HEK293 (cell line): ENCODE results near the gene TTLL10.

ENCODE experiments used
- WT1 ChIP-seq: fragments of 450-650 bp; formaldehyde crosslinking; IDR thresholded peaks from 2 replicates; pipeline ENCODE4 v1.5.1; 2016; ENCODE audit warnings: missing biosample characterization, missing genetic modification characterization
- ZFP3 ChIP-seq: fragments of 450-650 bp; formaldehyde crosslinking; IDR thresholded peaks from 2 replicates; pipeline ENCODE4 v1.5.1; 2016; ENCODE audit warnings: low read depth, missing biosample characterization, missing genetic modification characterization
- ZNF214 ChIP-seq: fragments of 450-650 bp; formaldehyde crosslinking; IDR thresholded peaks from 2 replicates; pipeline ENCODE4 v1.5.1; 2017; ENCODE audit warnings: missing biosample characterization, mild to moderate bottlenecking, missing genetic modification characterization, borderline replicate concordance
- ZNF311 ChIP-seq: fragments of 450-650 bp; formaldehyde crosslinking; IDR thresholded peaks from 2 replicates; pipeline ENCODE4 v1.5.1; 2017; ENCODE audit warnings: missing biosample characterization, missing genetic modification characterization, borderline replicate concordance
- ZNF341 ChIP-seq: fragments of 450-650 bp; formaldehyde crosslinking; IDR thresholded peaks from 2 replicates; pipeline ENCODE4; 2016; ENCODE audit warnings: low read depth, missing biosample characterization, missing genetic modification characterization
- ZNF394 ChIP-seq: fragments of 450-650 bp; formaldehyde crosslinking; IDR thresholded peaks from 2 replicates; pipeline ENCODE4 v1.5.1; 2016; ENCODE audit warnings: missing biosample characterization, missing genetic modification characterization, mild to moderate bottlenecking, moderate library complexity, borderline replicate concordance
- TF ChIP-seq, protein P1 (sequence below): fragments of 450-650 bp; formaldehyde crosslinking; IDR thresholded peaks from 2 replicates; pipeline ENCODE4 v1.5.1; 2016; ENCODE audit warnings: missing biosample characterization, missing genetic modification characterization
- TF ChIP-seq, protein P2 (sequence below): fragments of 450-650 bp; formaldehyde crosslinking; conservative IDR thresholded peaks from 2 replicates; pipeline ENCODE4 v1.5.1; 2016; ENCODE audit warnings: low read depth, missing biosample characterization, missing genetic modification characterization
- TF ChIP-seq, protein P3 (sequence below): fragments of 450-650 bp; IDR thresholded peaks from 2 replicates; pipeline ENCODE4 v1.5.1; 2018; ENCODE audit warnings: missing biosample characterization, missing genetic modification characterization
- TF ChIP-seq, protein P4 (sequence below): fragments of 450-650 bp; formaldehyde crosslinking; optimal IDR thresholded peaks from 2 replicates; pipeline ENCODE3; 2016; ENCODE audit warnings: missing biosample characterization, mild to moderate bottlenecking, missing genetic modification characterization
- TF ChIP-seq, protein P5 (sequence below): fragments of 450-650 bp; formaldehyde crosslinking; IDR thresholded peaks from 2 replicates; pipeline ENCODE4 v1.5.1; 2017; ENCODE audit warnings: missing biosample characterization, missing genetic modification characterization
- TF ChIP-seq, protein P6 (sequence below): fragments of 450-650 bp; formaldehyde crosslinking; IDR thresholded peaks from 2 replicates; pipeline ENCODE4 v1.5.1; 2016; ENCODE audit warnings: missing biosample characterization, missing genetic modification characterization
- TF ChIP-seq, protein P7 (sequence below): fragments of 450-650 bp; formaldehyde crosslinking; IDR thresholded peaks from 2 replicates; pipeline ENCODE4 v1.5.1; 2017; ENCODE audit warnings: missing biosample characterization, mild to moderate bottlenecking, missing genetic modification characterization, moderate library complexity

GRCh38 chr1:1155258-1155657 lies 18.4 kb upstream of the TTLL10 start:
- TF ChIP-seq, protein P1, sequence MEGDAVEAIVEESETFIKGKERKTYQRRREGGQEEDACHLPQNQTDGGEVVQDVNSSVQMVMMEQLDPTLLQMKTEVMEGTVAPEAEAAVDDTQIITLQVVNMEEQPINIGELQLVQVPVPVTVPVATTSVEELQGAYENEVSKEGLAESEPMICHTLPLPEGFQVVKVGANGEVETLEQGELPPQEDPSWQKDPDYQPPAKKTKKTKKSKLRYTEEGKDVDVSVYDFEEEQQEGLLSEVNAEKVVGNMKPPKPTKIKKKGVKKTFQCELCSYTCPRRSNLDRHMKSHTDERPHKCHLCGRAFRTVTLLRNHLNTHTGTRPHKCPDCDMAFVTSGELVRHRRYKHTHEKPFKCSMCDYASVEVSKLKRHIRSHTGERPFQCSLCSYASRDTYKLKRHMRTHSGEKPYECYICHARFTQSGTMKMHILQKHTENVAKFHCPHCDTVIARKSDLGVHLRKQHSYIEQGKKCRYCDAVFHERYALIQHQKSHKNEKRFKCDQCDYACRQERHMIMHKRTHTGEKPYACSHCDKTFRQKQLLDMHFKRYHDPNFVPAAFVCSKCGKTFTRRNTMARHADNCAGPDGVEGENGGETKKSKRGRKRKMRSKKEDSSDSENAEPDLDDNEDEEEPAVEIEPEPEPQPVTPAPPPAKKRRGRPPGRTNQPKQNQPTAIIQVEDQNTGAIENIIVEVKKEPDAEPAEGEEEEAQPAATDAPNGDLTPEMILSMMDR, result no peak
- TF ChIP-seq WT1 (tag by site-specific recombination) (no peak), ZFP3 (tag by site-specific recombination) (no peak), ZNF311 (tag by site-specific recombination) (no peak), ZNF394 (no peak), ZNF341 (no peak), ZNF214 (tag by site-specific recombination) (no peak)
- TF ChIP-seq, protein P2, sequence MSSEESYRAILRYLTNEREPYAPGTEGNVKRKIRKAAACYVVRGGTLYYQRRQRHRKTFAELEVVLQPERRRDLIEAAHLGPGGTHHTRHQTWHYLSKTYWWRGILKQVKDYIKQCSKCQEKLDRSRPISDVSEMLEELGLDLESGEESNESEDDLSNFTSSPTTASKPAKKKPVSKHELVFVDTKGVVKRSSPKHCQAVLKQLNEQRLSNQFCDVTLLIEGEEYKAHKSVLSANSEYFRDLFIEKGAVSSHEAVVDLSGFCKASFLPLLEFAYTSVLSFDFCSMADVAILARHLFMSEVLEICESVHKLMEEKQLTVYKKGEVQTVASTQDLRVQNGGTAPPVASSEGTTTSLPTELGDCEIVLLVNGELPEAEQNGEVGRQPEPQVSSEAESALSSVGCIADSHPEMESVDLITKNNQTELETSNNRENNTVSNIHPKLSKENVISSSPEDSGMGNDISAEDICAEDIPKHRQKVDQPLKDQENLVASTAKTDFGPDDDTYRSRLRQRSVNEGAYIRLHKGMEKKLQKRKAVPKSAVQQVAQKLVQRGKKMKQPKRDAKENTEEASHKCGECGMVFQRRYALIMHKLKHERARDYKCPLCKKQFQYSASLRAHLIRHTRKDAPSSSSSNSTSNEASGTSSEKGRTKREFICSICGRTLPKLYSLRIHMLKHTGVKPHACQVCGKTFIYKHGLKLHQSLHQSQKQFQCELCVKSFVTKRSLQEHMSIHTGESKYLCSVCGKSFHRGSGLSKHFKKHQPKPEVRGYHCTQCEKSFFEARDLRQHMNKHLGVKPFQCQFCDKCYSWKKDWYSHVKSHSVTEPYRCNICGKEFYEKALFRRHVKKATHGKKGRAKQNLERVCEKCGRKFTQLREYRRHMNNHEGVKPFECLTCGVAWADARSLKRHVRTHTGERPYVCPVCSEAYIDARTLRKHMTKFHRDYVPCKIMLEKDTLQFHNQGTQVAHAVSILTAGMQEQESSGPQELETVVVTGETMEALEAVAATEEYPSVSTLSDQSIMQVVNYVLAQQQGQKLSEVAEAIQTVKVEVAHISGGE (tag by site-specific recombination), result no peak
- TF ChIP-seq, protein P3, sequence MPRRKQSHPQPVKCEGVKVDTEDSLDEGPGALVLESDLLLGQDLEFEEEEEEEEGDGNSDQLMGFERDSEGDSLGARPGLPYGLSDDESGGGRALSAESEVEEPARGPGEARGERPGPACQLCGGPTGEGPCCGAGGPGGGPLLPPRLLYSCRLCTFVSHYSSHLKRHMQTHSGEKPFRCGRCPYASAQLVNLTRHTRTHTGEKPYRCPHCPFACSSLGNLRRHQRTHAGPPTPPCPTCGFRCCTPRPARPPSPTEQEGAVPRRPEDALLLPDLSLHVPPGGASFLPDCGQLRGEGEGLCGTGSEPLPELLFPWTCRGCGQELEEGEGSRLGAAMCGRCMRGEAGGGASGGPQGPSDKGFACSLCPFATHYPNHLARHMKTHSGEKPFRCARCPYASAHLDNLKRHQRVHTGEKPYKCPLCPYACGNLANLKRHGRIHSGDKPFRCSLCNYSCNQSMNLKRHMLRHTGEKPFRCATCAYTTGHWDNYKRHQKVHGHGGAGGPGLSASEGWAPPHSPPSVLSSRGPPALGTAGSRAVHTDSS, result no peak
- TF ChIP-seq, protein P4, sequence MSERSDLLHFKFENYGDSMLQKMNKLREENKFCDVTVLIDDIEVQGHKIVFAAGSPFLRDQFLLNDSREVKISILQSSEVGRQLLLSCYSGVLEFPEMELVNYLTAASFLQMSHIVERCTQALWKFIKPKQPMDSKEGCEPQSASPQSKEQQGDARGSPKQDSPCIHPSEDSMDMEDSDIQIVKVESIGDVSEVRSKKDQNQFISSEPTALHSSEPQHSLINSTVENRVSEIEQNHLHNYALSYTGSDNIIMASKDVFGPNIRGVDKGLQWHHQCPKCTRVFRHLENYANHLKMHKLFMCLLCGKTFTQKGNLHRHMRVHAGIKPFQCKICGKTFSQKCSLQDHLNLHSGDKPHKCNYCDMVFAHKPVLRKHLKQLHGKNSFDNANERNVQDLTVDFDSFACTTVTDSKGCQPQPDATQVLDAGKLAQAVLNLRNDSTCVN (tag by site-specific recombination), result no peak
- TF ChIP-seq, protein P5, sequence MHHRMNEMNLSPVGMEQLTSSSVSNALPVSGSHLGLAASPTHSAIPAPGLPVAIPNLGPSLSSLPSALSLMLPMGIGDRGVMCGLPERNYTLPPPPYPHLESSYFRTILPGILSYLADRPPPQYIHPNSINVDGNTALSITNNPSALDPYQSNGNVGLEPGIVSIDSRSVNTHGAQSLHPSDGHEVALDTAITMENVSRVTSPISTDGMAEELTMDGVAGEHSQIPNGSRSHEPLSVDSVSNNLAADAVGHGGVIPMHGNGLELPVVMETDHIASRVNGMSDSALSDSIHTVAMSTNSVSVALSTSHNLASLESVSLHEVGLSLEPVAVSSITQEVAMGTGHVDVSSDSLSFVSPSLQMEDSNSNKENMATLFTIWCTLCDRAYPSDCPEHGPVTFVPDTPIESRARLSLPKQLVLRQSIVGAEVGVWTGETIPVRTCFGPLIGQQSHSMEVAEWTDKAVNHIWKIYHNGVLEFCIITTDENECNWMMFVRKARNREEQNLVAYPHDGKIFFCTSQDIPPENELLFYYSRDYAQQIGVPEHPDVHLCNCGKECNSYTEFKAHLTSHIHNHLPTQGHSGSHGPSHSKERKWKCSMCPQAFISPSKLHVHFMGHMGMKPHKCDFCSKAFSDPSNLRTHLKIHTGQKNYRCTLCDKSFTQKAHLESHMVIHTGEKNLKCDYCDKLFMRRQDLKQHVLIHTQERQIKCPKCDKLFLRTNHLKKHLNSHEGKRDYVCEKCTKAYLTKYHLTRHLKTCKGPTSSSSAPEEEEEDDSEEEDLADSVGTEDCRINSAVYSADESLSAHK (tag by site-specific recombination), result no peak
- TF ChIP-seq, protein P6, sequence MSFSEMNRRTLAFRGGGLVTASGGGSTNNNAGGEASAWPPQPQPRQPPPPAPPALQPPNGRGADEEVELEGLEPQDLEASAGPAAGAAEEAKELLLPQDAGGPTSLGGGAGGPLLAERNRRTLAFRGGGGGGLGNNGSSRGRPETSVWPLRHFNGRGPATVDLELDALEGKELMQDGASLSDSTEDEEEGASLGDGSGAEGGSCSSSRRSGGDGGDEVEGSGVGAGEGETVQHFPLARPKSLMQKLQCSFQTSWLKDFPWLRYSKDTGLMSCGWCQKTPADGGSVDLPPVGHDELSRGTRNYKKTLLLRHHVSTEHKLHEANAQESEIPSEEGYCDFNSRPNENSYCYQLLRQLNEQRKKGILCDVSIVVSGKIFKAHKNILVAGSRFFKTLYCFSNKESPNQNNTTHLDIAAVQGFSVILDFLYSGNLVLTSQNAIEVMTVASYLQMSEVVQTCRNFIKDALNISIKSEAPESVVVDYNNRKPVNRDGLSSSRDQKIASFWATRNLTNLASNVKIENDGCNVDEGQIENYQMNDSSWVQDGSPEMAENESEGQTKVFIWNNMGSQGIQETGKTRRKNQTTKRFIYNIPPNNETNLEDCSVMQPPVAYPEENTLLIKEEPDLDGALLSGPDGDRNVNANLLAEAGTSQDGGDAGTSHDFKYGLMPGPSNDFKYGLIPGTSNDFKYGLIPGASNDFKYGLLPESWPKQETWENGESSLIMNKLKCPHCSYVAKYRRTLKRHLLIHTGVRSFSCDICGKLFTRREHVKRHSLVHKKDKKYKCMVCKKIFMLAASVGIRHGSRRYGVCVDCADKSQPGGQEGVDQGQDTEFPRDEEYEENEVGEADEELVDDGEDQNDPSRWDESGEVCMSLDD (tag by site-specific recombination), result no peak
- TF ChIP-seq, protein P7, sequence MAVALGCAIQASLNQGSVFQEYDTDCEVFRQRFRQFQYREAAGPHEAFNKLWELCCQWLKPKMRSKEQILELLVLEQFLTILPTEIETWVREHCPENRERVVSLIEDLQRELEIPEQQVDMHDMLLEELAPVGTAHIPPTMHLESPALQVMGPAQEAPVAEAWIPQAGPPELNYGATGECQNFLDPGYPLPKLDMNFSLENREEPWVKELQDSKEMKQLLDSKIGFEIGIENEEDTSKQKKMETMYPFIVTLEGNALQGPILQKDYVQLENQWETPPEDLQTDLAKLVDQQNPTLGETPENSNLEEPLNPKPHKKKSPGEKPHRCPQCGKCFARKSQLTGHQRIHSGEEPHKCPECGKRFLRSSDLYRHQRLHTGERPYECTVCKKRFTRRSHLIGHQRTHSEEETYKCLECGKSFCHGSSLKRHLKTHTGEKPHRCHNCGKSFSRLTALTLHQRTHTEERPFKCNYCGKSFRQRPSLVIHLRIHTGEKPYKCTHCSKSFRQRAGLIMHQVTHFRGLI, result no peak
